Skeletal muscle tissue (tissue), 4 donors: ENCODE data around the gene CAPN11. TPM values are rescaled to one million over a fixed set of nuclear protein-coding genes. Genes with fewer than 3 reads are reported as not detected.
A peak's percentile ranks its signal among the peaks of the same experiment; 100 is the strongest.

Experiments used
- H3K27ac ChIP-seq: one replicate; pipeline ENCODE4 v1.7.0; 2013; ENCODE audit warnings: mild to moderate bottlenecking, low read depth, low read length, inconsistent platforms
- H3K27me3 ChIP-seq, 3 donors: one replicate each; pipeline ENCODE4 v1.7.0; 2013; ENCODE audit warnings: low read length in 3 of 3; ENCODE audit not compliant: control insufficient read depth in 3 of 3, insufficient read depth in 3 of 3
- H3K36me3 ChIP-seq, 3 donors: one replicate each; pipeline ENCODE4 v1.7.0; 2013; ENCODE audit warnings: low read length in 3 of 3; ENCODE audit not compliant: control insufficient read depth in 3 of 3, insufficient read depth in 3 of 3
- H3K4me1 ChIP-seq, 3 donors: one replicate each; pipeline ENCODE4 v1.7.0; 2013; ENCODE audit warnings: low read length in 3 of 3, mild to moderate bottlenecking in 3 of 3; ENCODE audit not compliant: control insufficient read depth in 3 of 3, insufficient read depth in 3 of 3
- H3K4me3 ChIP-seq, 3 donors: one replicate each; pipeline ENCODE4 v1.7.0; 2013; ENCODE audit warnings: low read length in 3 of 3
- H3K9ac ChIP-seq, 3 donors: one replicate each; pipeline ENCODE4 v1.7.0; 2013; ENCODE audit warnings: low read length in 3 of 3, mild to moderate bottlenecking in 3 of 3, moderate library complexity in 2 of 3, low read depth in 1 of 3
- H3K9me3 ChIP-seq, 3 donors: one replicate each; pipeline ENCODE4 v1.7.0; 2013; ENCODE audit warnings: low read length in 3 of 3; ENCODE audit not compliant: control insufficient read depth in 3 of 3
- total RNA-seq: library from RNA; depleted of rRNA; stranded (reverse); fragments of >200 nt; gene quantifications from one replicate; pipeline ENCODE4 v1.2.3, GENCODE V29; 2014
- donor health status: Osteomylitis.

CAPN11 gene
- total RNA-seq, 1 donor from 2014 or later = 0.52 TPM

DNA sequence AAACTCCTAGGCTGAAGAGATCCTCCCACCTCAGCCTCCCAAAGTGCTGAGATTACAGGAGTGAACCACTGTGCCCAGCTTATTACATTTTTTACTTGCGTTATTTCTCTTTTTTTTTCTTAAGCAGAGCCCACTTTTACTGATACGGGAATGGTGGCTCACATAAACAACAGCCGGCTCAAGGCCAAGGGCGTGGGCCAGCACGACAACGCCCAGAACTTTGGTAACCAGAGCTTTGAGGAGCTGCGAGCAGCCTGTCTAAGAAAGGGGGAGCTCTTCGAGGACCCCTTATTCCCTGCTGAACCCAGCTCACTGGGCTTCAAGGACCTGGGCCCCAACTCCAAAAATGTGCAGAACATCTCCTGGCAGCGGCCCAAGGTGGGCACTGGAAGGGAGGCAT lies 10.5 kb downstream of the CAPN11 start:
- H3K36me3 ChIP-seq = no peaks in the 10 kb centered on the region
- H3K9me3 ChIP-seq = no peaks in the 10 kb centered on the region
- H3K4me3 ChIP-seq = no peak overlapping the region
- H3K27ac ChIP-seq = no peak overlapping the region
- peaks cover 4 to 7% (median 6%) of the 10 kb centered on the region in 3 donors for H3K4me1 ChIP-seq
- peak overlapping the region in 1 of 3 donors; percentile 10 for H3K9ac ChIP-seq
- peaks cover 0 to 3% (median 0%) of the 10 kb centered on the region in 3 donors for H3K27me3 ChIP-seq

GRCh38 chr6:44169886-44170570 lies 11.4 kb downstream of the CAPN11 start:
- Histone ChIP-seq H3K9ac (no peak overlapping the region), H3K36me3 (no peaks in the 10 kb centered on the region), H3K27me3 (peaks cover 0 to 3% (median 0%) of the 10 kb centered on the region in 3 donors), H3K4me1 (peaks cover 4 to 7% (median 6%) of the 10 kb centered on the region in 3 donors), H3K27ac (no peak overlapping the region), H3K9me3 (no peaks in the 10 kb centered on the region), H3K4me3 (no peak overlapping the region)

DNA sequence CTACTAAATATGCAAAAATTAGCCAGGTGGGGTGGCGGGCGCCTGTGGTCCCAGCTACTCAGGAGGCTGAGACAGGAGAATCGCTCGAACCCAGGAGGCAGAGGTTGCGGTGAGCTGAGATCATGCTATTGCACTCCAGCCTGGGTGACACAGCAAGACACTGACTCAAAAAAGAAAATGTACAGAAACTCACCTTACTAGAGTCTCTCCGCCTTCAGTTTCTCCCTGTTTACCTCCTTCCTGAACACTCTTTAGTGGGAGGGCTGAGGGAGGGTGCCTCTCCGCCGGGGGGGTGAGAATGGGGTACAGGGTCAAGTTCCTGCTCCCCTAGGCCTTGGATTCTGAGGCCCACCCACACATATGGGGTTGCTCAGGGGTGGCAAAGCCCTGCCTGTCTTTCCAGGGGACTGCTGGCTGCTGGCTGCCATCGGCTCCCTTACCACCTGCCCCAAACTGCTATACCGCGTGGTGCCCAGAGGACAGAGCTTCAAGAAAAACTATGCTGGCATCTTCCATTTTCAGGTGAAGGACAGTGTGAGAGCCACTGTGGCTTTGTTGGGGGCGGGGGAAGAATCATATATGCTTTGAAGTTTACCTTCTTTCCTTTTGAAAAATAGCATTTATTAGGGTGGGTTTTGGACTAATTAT lies 13.4 kb downstream of the CAPN11 start:
- no peak overlapping the region for H3K4me3 ChIP-seq
- H3K27me3 ChIP-seq = peaks cover 0 to under 1% (median 0%) of the 10 kb centered on the region in 3 donors
- H3K4me1 ChIP-seq = peaks cover 6 to 11% (median 8%) of the 10 kb centered on the region in 3 donors
- H3K9me3 ChIP-seq = no peaks in the 10 kb centered on the region
- no peak overlapping the region for H3K9ac ChIP-seq
- no peaks in the 10 kb centered on the region for H3K36me3 ChIP-seq
- no peak overlapping the region for H3K27ac ChIP-seq

DNA sequence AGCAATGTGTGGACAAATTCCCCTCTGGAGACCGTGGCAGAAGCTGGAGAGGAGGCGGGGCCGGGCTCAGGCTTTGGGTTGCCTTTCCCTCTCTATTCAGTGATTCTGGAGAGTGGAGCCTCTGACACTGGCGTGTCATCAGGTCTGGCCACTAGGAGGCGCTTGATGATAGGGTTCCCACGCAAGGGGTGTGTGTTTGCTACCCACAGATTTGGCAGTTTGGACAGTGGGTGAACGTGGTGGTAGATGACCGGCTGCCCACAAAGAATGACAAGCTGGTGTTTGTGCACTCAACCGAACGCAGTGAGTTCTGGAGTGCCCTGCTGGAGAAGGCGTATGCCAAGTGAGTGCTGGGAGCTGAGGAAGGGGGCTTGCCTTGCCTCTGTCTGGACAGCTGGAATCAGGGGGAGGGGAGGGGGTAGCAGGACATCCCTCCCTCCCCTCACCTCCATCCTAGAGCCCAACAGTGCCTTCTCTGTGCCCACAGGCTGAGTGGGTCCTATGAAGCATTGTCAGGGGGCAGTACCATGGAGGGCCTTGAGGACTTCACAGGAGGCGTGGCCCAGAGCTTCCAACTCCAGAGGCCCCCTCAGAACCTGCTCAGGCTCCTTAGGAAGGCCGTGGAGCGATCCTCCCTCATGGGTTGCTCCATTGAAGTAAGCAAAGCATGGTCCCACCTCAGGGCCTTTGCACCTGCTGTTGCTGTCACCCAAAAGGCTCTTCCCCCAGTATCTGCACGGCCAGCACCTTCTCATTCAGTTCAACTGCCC lies 14.3 kb downstream of the CAPN11 start:
- Histone ChIP-seq H3K36me3 (no peaks in the 10 kb centered on the region), H3K9ac (peak overlapping the region in 1 of 3 donors; percentile 57), H3K4me3 (peak overlapping the region in 1 of 3 donors; percentile 30), H3K4me1 (peaks cover 6 to 11% (median 8%) of the 10 kb centered on the region in 3 donors), H3K27ac (no peak overlapping the region), H3K27me3 (no peaks in the 10 kb centered on the region), H3K9me3 (no peaks in the 10 kb centered on the region)

DNA sequence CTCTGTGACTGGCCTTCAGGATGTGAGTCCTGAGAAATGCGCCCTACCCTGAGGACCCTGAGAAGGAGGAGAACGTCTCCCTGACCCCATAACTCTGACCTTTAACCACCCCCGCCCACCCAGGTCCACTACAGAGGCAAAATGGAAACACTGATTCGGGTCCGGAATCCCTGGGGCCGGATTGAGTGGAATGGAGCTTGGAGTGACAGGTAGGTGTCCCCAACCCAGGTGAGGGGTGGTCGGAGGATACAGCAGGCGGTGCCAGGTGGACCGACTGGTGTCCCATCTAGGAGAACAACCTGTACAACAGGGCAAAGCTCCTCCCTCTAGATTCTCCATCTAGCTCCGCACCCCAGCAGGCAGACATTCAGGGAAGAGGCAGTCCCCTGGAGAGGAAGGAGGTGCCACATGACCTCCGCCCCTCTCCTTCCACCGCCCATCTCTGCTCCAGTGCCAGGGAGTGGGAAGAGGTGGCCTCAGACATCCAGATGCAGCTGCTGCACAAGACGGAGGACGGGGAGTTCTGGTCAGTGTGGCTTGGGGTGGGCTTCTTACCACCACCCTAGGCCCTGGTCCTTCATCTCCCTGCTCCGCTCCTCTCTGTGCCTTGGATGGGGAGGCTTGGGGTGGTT lies 17.6 kb downstream of the CAPN11 start:
- no peak overlapping the region for H3K4me3 ChIP-seq
- peaks cover 6 to 16% (median 15%) of the 10 kb centered on the region in 3 donors for H3K4me1 ChIP-seq
- H3K27me3 ChIP-seq = no peaks in the 10 kb centered on the region
- H3K9me3 ChIP-seq = no peaks in the 10 kb centered on the region
- no peaks in the 10 kb centered on the region for H3K36me3 ChIP-seq
- no peak overlapping the region for H3K9ac ChIP-seq
- H3K27ac ChIP-seq = no peak overlapping the region

DNA sequence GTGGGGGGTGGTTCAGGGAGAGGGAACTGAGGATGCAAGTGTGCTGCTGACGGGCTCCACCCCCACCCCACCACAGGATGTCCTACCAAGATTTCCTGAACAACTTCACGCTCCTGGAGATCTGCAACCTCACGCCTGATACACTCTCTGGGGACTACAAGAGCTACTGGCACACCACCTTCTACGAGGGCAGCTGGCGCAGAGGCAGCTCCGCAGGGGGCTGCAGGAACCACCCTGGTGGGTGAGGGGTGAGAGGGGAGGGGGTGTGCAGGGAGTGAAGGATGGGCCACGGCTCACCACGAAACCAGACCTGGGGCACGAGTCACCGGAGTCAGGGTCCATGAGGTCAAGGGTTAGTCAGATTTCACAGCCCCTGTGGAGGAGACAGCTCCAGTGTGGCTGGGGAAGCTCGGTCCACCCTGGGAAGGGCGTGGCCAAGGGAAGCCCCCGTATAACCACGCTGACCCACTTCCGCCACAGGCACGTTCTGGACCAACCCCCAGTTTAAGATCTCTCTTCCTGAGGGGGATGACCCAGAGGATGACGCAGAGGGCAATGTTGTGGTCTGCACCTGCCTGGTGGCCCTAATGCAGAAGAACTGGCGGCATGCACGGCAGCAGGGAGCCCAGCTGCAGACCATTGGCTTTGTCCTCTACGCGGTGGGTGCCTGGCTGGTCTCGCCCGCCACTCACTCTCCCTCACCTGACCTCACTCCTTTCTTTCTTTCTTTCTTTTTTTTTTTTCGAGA lies 18.3 kb downstream of the CAPN11 start:
- H3K36me3 ChIP-seq = no peaks in the 10 kb centered on the region
- no peaks in the 10 kb centered on the region for H3K9me3 ChIP-seq
- H3K4me1 ChIP-seq = peaks cover 6 to 16% (median 15%) of the 10 kb centered on the region in 3 donors
- H3K9ac ChIP-seq = no peak overlapping the region
- H3K27me3 ChIP-seq = no peaks in the 10 kb centered on the region
- no peak overlapping the region for H3K4me3 ChIP-seq
- H3K27ac ChIP-seq = no peak overlapping the region

GRCh38 chr6:44177691-44178423 lies 19.2 kb downstream of the CAPN11 start:
- H3K9ac ChIP-seq = no peak overlapping the region
- H3K4me3 ChIP-seq = no peak overlapping the region
- H3K27me3 ChIP-seq = no peaks in the 10 kb centered on the region
- peak overlapping the region; percentile 30 for H3K27ac ChIP-seq
- H3K36me3 ChIP-seq = no peaks in the 10 kb centered on the region
- H3K9me3 ChIP-seq = no peaks in the 10 kb centered on the region
- H3K4me1 ChIP-seq = peaks cover 2 to 13% (median 11%) of the 10 kb centered on the region in 3 donors

DNA sequence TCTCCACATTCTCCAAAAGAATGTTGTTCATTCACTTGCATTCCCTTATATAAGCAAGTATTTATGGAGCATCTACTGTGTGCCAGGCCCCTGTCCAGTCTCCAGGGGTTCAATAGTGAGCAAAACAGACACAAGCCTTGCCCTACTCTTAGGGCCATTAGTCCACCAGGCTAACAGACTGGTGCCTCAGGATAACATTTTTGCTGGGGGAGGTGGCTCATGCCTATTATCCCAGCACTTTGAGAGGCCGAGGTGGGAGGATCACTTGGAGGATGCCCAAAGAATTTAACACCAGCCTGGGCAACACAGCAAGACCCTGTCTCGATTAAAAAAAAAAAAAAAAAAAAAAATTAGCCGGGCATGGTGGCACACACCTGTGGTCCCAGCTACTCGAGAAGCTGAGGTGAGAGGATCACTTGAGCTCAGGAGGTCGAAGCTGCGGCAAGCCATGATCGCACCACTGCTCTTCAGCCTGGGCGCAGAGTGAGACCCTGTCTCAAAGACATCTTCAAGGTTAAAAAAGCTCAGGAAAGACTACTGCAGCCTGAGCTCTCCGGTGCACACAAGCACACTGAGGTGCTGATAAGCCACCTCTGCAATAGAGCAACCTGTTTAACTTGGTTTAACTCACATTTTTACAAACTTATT lies 19.9 kb downstream of the CAPN11 start:
- H3K27me3 ChIP-seq = no peaks in the 10 kb centered on the region
- H3K9ac ChIP-seq = no peak overlapping the region
- H3K27ac ChIP-seq = peak overlapping the region; percentile 30
- H3K9me3 ChIP-seq = no peaks in the 10 kb centered on the region
- H3K36me3 ChIP-seq = no peaks in the 10 kb centered on the region
- no peak overlapping the region for H3K4me3 ChIP-seq
- H3K4me1 ChIP-seq = peaks cover 0 to 11% (median 8%) of the 10 kb centered on the region in 3 donors
